Mesodermal cell (in vitro differentiated cells): Measurements from ENCODE around the gene UCK1.

Experiments used
- H3K27ac ChIP-seq: 2 replicates; pipeline ENCODE4 v1.7.0; 2013; ENCODE audit warnings: mild to moderate bottlenecking, low read depth, low read length, moderate library complexity; ENCODE audit not compliant: severe bottlenecking
- H3K36me3 ChIP-seq: 2 replicates; pipeline ENCODE4 v1.7.1; 2013; ENCODE audit warnings: mild to moderate bottlenecking, low read length, moderate library complexity; ENCODE audit not compliant: control insufficient read depth, insufficient read depth
- H3K4me1 ChIP-seq: one replicate; pipeline ENCODE4 v1.7.1; 2013; ENCODE audit warnings: mild to moderate bottlenecking, low read length; ENCODE audit not compliant: insufficient read depth, control insufficient read depth, poor library complexity, severe bottlenecking
- H3K4me3 ChIP-seq: 2 replicates; pipeline ENCODE4 v1.7.0; 2013; ENCODE audit warnings: low read length, control low read depth, mild to moderate bottlenecking; ENCODE audit not compliant: insufficient read depth, poor library complexity, severe bottlenecking; ENCODE audit errors: extremely low read depth
- H3K9me3 ChIP-seq: 2 replicates; pipeline ENCODE4 v1.7.1; 2013; ENCODE audit warnings: mild to moderate bottlenecking, low read length, moderate library complexity; ENCODE audit not compliant: control insufficient read depth
- WGBS, 2 experiments: methylation state at CpG; one replicate each; pipeline ENCODE4 v1.1.5; 2013; ENCODE audit warnings: missing lambda C conversion rate in 2 of 2; ENCODE audit not compliant: insufficient coverage in 2 of 2; 5-methylcytosine and 5-hydroxymethylcytosine counted together

UCK1 gene

GRCh38 chr9:131529597-131530545, 1.2 kb downstream of the UCK1 start:
- Histone ChIP-seq H3K4me3 (peak overlapping the region; percentile 77), H3K36me3 (peaks cover 52% of the 10 kb centered on the region), H3K9me3 (no peaks in the 10 kb centered on the region), H3K4me1 (peaks cover 5% of the 10 kb centered on the region), H3K27ac (no peak overlapping the region)
- 69 to 70% methylated on average over 16 to 22 of the region's 24 CpGs for whole genome bisulfite sequencing, 2 experiments

GRCh38 chr9:131528886-131529505, 2.1 kb downstream of the UCK1 start:
- Histone ChIP-seq H3K36me3 (peaks cover 60% of the 10 kb centered on the region), H3K9me3 (no peaks in the 10 kb centered on the region), H3K4me3 (no peak overlapping the region), H3K27ac (no peak overlapping the region), H3K4me1 (peaks cover 8% of the 10 kb centered on the region)
- 96 to 97% methylated on average over 33 to 35 of the region's 35 CpGs for WGBS, 2 experiments

- Histone ChIP-seq H3K27ac (no peak overlapping the region), H3K4me3 (no peak overlapping the region), H3K36me3 (peaks cover 67% of the 10 kb centered on the region), H3K9me3 (no peaks in the 10 kb centered on the region), H3K4me1 (peaks cover 8% of the 10 kb centered on the region)
- 97 to 98% methylated on average over 6 to 7 of the region's 7 CpGs for WGBS, 2 experiments
These were observed 2.9 kb downstream of the UCK1 start for GRCh38 chr9:131528186-131528585.

GRCh38 chr9:131525643-131526565, 5.2 kb downstream of the UCK1 start:
- Histone ChIP-seq H3K9me3 (no peaks in the 10 kb centered on the region), H3K4me3 (no peak overlapping the region), H3K4me1 (peaks cover 8% of the 10 kb centered on the region), H3K36me3 (peaks cover 90% of the 10 kb centered on the region), H3K27ac (no peak overlapping the region)
- 89 to 98% methylated on average over 14 to 16 of the region's 19 CpGs for WGBS, 2 experiments

GRCh38 chr9:131524665-131525315, 6.3 kb downstream of the UCK1 start:
- Histone ChIP-seq H3K27ac (peak overlapping the region; percentile 29), H3K36me3 (peaks cover 95% of the 10 kb centered on the region), H3K4me1 (peaks cover 3% of the 10 kb centered on the region), H3K4me3 (no peak overlapping the region), H3K9me3 (no peaks in the 10 kb centered on the region)
- 96% methylated on average over 23 of the region's 23 CpGs for WGBS, 2 experiments

GRCh38 chr9:131523451-131524435, 7.3 kb downstream of the UCK1 start:
- H3K4me3 ChIP-seq = no peak overlapping the region
- H3K27ac ChIP-seq = peak overlapping the region; percentile 29
- peaks cover 95% of the 10 kb centered on the region for H3K36me3 ChIP-seq
- H3K9me3 ChIP-seq = no peaks in the 10 kb centered on the region
- H3K4me1 ChIP-seq = peaks cover 3% of the 10 kb centered on the region
- 97% methylated on average over 22 to 26 of the region's 29 CpGs for WGBS, 2 experiments

GRCh38 chr9:131523086-131523388, 8.0 kb downstream of the UCK1 start:
- no peak overlapping the region for H3K27ac ChIP-seq
- H3K9me3 ChIP-seq = no peaks in the 10 kb centered on the region
- WGBS, 2 experiments = 98% methylated on average over 9 of the region's 9 CpGs
- H3K4me1 ChIP-seq = peaks cover 3% of the 10 kb centered on the region
- H3K4me3 ChIP-seq = no peak overlapping the region
- H3K36me3 ChIP-seq = peaks cover 95% of the 10 kb centered on the region

GRCh38 chr9:131522257-131523085, 8.6 kb downstream of the UCK1 start:
- Histone ChIP-seq H3K4me3 (no peak overlapping the region), H3K27ac (no peak overlapping the region), H3K36me3 (peaks cover 93% of the 10 kb centered on the region), H3K4me1 (peaks cover 3% of the 10 kb centered on the region), H3K9me3 (no peaks in the 10 kb centered on the region)
- WGBS, 2 experiments = 96 to 97% methylated on average over 22 to 29 of the region's 29 CpGs

GRCh38 chr9:131521822-131522221, 9.2 kb downstream of the UCK1 start:
- 87 to 89% methylated on average over 8 to 13 of the region's 13 CpGs for WGBS, 2 experiments
- Histone ChIP-seq H3K9me3 (no peaks in the 10 kb centered on the region), H3K4me1 (peaks cover 3% of the 10 kb centered on the region), H3K27ac (no peak overlapping the region), H3K36me3 (peaks cover 93% of the 10 kb centered on the region), H3K4me3 (no peak overlapping the region)
